22Rv1 (cell line): ENCODE results near the gene APOL6.

Experiments used
- H3K27ac ChIP-seq: fragments of 450-650 bp; 2 replicates; pipeline ENCODE4 v1.5.1; 2017
- ZFX ChIP-seq: fragments of 450-650 bp; IDR thresholded peaks from 2 replicates; pipeline ENCODE4 v1.6.1; 2017; ENCODE audit warnings: antibody characterized with exemption, borderline replicate concordance
- TF ChIP-seq, protein P1 (sequence below): fragments of 450-650 bp; IDR thresholded peaks from 2 replicates; pipeline ENCODE4 v1.5.1; 2017; ENCODE audit warnings: mild to moderate bottlenecking

Gene APOL6

GRCh38 chr22:35641494-35642120 lies 6.6 kb upstream of the APOL6 start:
- no peak overlapping the region for H3K27ac ChIP-seq
- TF ChIP-seq, protein P1, sequence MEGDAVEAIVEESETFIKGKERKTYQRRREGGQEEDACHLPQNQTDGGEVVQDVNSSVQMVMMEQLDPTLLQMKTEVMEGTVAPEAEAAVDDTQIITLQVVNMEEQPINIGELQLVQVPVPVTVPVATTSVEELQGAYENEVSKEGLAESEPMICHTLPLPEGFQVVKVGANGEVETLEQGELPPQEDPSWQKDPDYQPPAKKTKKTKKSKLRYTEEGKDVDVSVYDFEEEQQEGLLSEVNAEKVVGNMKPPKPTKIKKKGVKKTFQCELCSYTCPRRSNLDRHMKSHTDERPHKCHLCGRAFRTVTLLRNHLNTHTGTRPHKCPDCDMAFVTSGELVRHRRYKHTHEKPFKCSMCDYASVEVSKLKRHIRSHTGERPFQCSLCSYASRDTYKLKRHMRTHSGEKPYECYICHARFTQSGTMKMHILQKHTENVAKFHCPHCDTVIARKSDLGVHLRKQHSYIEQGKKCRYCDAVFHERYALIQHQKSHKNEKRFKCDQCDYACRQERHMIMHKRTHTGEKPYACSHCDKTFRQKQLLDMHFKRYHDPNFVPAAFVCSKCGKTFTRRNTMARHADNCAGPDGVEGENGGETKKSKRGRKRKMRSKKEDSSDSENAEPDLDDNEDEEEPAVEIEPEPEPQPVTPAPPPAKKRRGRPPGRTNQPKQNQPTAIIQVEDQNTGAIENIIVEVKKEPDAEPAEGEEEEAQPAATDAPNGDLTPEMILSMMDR = no peak
- TF ChIP-seq ZFX = no peak

DNA sequence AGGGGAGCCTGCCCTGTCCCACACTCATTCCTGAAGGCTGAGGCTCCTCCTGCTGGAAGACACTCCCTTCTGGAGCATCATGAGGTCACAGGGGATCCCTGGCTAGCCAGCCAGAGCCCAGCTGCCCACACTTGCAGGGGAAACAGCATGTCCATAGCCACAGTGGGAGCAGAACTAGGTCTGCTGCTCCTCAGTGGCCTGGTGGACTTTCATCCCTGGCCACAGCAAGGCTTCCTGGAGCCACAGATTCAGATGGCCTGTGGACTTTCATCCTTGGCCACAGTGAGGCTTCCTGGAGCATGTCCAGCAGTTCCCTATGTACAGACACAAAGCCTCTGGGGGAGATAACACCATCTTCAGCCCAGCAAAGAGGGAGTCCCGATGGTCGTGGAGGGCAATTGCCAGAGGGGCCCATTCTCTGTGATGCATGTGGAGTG lies 5.9 kb upstream of the APOL6 start:
- no peak for TF ChIP-seq ZFX
- TF ChIP-seq, protein P1 = no peak
- H3K27ac ChIP-seq = no peak overlapping the region

DNA sequence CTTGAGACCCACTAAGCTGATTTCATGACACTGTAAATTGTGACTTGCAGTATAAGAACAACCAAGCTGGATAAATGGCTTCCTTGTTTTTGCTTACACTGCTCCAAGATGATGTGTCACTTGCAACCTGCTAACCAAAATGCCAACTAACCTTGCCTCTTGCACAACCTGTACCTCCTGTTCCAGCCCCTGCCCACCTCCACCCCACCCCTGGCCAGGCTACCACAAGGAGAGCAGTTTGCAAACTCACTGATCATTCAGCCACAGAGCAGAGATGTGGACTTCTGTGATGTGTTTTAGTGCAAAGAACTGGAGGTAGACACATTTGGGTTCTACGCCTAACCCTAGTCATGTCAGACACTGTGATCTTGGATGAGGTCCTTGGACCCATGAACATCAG lies 4.3 kb upstream of the APOL6 start:
- TF ChIP-seq, protein P1 = no peak
- no peak for TF ChIP-seq ZFX
- no peak overlapping the region for H3K27ac ChIP-seq

- TF ChIP-seq ZFX = no peak
- TF ChIP-seq, protein P1 = no peak
- H3K27ac ChIP-seq = no peak overlapping the region
Observed at GRCh38 chr22:35645646-35646045, 2.6 kb upstream of the APOL6 start.

GRCh38 chr22:35649026-35649553 lies 844 bp downstream of the APOL6 start:
- TF ChIP-seq ZFX = no peak
- TF ChIP-seq, protein P1 = no peak
- H3K27ac ChIP-seq = no peak overlapping the region

- TF ChIP-seq ZFX = no peak
- TF ChIP-seq, protein P1 = no peak
- no peak overlapping the region for H3K27ac ChIP-seq
Observed at GRCh38 chr22:35649636-35650250, 1.5 kb downstream of the APOL6 start.

- H3K27ac ChIP-seq = no peak overlapping the region
- no peak for TF ChIP-seq ZFX
- TF ChIP-seq, protein P1 = no peak
Observed at GRCh38 chr22:35651085-35651484, 2.8 kb downstream of the APOL6 start.
